Left ventricle myocardium inferior (tissue), 1 donor: ENCODE data around the gene SYNCRIP. TPM values are rescaled to one million over a fixed set of nuclear protein-coding genes. Genes with fewer than 3 reads are reported as not detected.

Source experiments
- DNase-seq: peaks from one replicate; pipeline ENCODE4 v3.0.0-alpha.2; 2020
- H3K27ac ChIP-seq: fragments of 200-600 bp; replicated peaks from 2 replicates; pipeline ENCODE4 v1.8.0; 2021
- H3K27me3 ChIP-seq: fragments of 200-600 bp; 2 replicates; pipeline ENCODE4 v1.8.0; 2021; ENCODE audit warnings: low read depth
- H3K36me3 ChIP-seq: fragments of 200-600 bp; 2 replicates; pipeline ENCODE4 v1.8.0; 2021
- H3K4me1 ChIP-seq: fragments of 200-600 bp; 2 replicates; pipeline ENCODE4 v1.8.0; 2021
- H3K4me3 ChIP-seq: fragments of 200-600 bp; 2 replicates; pipeline ENCODE4 v1.8.0; 2021; ENCODE audit warnings: mild to moderate bottlenecking, moderate library complexity
- H3K9me3 ChIP-seq: fragments of 200-600 bp; replicated peaks from 2 replicates; pipeline ENCODE4 v1.8.0; 2021
- intact Hi-C: fragments of 100-400 bp; cut with micrococcal nuclease; formaldehyde crosslinking; loops from one replicate; pipeline ENCODE4 v1.11.0; 2022
- long read RNA-seq: library from polyadenylated mRNA; unstranded; transcript quantifications from one replicate; pipeline ENCODE4 v2.0.0, GENCODE V29; 2021
- total RNA-seq: library from RNA; stranded (reverse); fragmentation: NEBNext Ultra II Directional; extraction: Animal tissue kit (Norgen Biotek cat#: 25700); gene quantifications from one replicate; pipeline ENCODE4 v1.2.1, GENCODE V29; 2021
- TF ChIP-seq, protein P1 (sequence below): fragments of 200-600 bp; IDR thresholded peaks from 2 replicates; pipeline ENCODE4 v1.8.0; 2021; ENCODE audit warnings: antibody characterized with exemption, mild to moderate bottlenecking, borderline replicate concordance
- donor health status: DM: no; HTN: yes; CAD: no; lungs with severe emphysema.

SYNCRIP gene
- 61.2 TPM for total RNA-seq
- long read RNA-seq, full-length matches to known transcripts, result 34 of 62 reads
- long read RNA-seq, partial matches to known transcripts, result 8 of 62 reads
- long read RNA-seq, other reads (novel, unspliced or antisense), result 20 of 62 reads

- Histone ChIP-seq H3K36me3 (peaks cover 25% of the 10 kb centered on the region), H3K9me3 (no peaks in the 10 kb centered on the region), H3K27me3 (no peaks in the 10 kb centered on the region), H3K4me1 (peaks cover 54% of the 10 kb centered on the region), H3K27ac (peak within 1 kb of the TSS; percentile 100), H3K4me3 (peak within 1 kb of the TSS; percentile 99)
- TF ChIP-seq, protein P1, sequence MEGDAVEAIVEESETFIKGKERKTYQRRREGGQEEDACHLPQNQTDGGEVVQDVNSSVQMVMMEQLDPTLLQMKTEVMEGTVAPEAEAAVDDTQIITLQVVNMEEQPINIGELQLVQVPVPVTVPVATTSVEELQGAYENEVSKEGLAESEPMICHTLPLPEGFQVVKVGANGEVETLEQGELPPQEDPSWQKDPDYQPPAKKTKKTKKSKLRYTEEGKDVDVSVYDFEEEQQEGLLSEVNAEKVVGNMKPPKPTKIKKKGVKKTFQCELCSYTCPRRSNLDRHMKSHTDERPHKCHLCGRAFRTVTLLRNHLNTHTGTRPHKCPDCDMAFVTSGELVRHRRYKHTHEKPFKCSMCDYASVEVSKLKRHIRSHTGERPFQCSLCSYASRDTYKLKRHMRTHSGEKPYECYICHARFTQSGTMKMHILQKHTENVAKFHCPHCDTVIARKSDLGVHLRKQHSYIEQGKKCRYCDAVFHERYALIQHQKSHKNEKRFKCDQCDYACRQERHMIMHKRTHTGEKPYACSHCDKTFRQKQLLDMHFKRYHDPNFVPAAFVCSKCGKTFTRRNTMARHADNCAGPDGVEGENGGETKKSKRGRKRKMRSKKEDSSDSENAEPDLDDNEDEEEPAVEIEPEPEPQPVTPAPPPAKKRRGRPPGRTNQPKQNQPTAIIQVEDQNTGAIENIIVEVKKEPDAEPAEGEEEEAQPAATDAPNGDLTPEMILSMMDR, result no peak
- DNase-seq, result peak; percentile 99
- intact Hi-C loops, result no loop called here
Measured at GRCh38 chr6:85642774-85643536, at the start of gene SYNCRIP. Gene SYNCRIP (minus strand): TSS chr6:85642886. CDS start chr6:85641439, 1,447 bp downstream.

GRCh38 chr6:85691478-85691877 is 48.8 kb upstream of the SYNCRIP start:
- H3K27ac ChIP-seq, result no peak overlapping the region
- no peaks in the 10 kb centered on the region for H3K4me1 ChIP-seq
- intact Hi-C loops, result no loop called here
- peaks cover 9% of the 10 kb centered on the region for H3K9me3 ChIP-seq
- TF ChIP-seq, protein P1, result no peak
- H3K4me3 ChIP-seq, result no peak overlapping the region
- H3K36me3 ChIP-seq, result no peaks in the 10 kb centered on the region
- H3K27me3 ChIP-seq, result no peaks in the 10 kb centered on the region
- DNase-seq, result no peak

DNA sequence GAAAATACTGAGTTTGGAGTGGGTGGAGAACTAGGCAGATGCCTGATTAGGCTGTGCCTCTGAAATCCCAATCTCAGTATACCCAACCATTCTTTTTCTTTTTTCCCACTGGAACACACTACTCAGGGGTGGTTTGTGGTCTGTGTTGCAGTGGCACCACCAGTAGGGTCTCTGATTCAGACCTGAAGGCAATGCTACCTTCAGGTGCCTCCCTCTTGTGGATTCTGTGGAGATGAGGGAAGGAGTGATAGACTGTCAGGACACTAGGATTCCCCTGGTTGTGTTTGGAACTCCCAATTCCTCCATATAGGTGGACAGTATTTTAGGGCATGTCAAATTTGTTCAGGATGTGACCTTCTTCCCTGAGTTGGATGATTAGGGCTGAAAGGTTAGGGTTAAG is 47.4 kb upstream of the SYNCRIP start:
- H3K27me3 ChIP-seq, result no peaks in the 10 kb centered on the region
- no peak overlapping the region for H3K27ac ChIP-seq
- intact Hi-C loops, result no loop called here
- no peak for DNase-seq
- H3K4me1 ChIP-seq, result no peaks in the 10 kb centered on the region
- no peak overlapping the region for H3K4me3 ChIP-seq
- H3K36me3 ChIP-seq, result no peaks in the 10 kb centered on the region
- TF ChIP-seq, protein P1, result no peak
- H3K9me3 ChIP-seq, result no peaks in the 10 kb centered on the region

- H3K4me1 ChIP-seq, result no peaks in the 10 kb centered on the region
- no peak overlapping the region for H3K4me3 ChIP-seq
- H3K9me3 ChIP-seq, result no peaks in the 10 kb centered on the region
- H3K27ac ChIP-seq, result no peak overlapping the region
- H3K36me3 ChIP-seq, result no peaks in the 10 kb centered on the region
- intact Hi-C loops, result no loop called here
- TF ChIP-seq, protein P1, result no peak
- H3K27me3 ChIP-seq, result no peaks in the 10 kb centered on the region
- no peak for DNase-seq
Measured at GRCh38 chr6:85685713-85686112, 43.0 kb upstream of the SYNCRIP start.

- TF ChIP-seq, protein P1, result no peak
Measured at GRCh38 chr6:85684809-85685171, 42.1 kb upstream of the SYNCRIP start.

More at GRCh38 chr6:85684809-85685171, 42.1 kb upstream of the SYNCRIP start:
- Histone ChIP-seq H3K4me1 (peaks cover 3% of the 10 kb centered on the region), H3K4me3 (no peak overlapping the region), H3K36me3 (no peaks in the 10 kb centered on the region), H3K27ac (no peak overlapping the region), H3K9me3 (no peaks in the 10 kb centered on the region), H3K27me3 (no peaks in the 10 kb centered on the region)
- intact Hi-C loops, result no loop called here
- no peak for DNase-seq
